ENCODE results near the gene LRSAM1. TPM values are rescaled to one million over a fixed set of nuclear protein-coding genes. Genes with fewer than 3 reads are reported as not detected.
A peak's percentile ranks its signal among the peaks of the same experiment; 100 is the strongest.

The LRSAM1 gene
- total and polyA plus RNA-seq, 2 donors = 12.6 to 21.2 TPM

DNA sequence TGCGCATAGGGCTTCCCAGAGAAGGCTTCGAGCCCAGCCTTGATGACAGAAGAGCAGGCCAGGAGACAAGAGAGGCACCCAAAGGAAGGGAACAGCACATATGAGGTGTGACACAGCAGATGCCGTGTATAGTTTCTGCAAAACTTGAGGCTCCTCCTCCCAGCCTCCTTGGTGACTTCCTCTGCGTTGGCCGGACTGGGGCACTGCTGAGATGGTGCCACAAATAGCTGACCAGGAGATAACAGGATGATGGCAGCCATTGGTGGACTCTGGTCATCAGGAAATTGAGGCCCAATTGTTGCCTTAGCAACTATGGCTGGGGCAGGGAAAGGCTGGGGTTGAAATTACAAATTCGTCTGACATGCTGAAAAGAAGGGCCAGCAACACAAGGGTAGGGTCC is 32.0 kb upstream of the LRSAM1 start:
- 74% methylated on average over 6 of the region's 6 CpGs for WGBS
- no peak overlapping the region for H3K4me3 ChIP-seq (ENCODE audit: low read depth, low read length)

DNA sequence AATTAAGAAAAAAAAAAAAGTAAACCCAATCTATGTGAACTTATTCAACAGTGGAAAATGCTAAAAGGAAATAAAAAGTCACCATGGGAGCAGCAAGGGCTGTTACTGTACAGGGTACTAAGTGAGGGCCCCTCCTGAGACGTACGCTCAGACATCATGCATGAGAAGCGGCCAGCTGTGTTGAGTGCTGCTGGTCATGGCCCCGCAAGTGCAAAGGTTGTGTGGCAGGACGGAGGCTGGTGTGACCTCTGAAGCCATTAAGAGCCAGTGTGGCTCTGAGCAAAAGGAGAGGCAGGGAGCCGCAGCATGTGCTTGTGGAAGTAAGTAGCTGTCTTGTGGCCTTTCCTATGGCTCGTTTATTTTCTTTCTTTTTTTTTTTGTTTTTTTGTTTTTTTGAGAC is 30.3 kb upstream of the LRSAM1 start:
- H3K4me1 ChIP-seq (ENCODE audit: insufficient read depth) = no peaks in the 10 kb centered on the region
- no peaks in the 10 kb centered on the region for H3K36me3 ChIP-seq (ENCODE audit: insufficient read depth)
- H3K27ac ChIP-seq (ENCODE audit: low read depth) = no peak overlapping the region
- WGBS = 89% methylated on average over 7 of the region's 7 CpGs
- H3K4me3 ChIP-seq (ENCODE audit: low read depth, low read length) = no peak overlapping the region
- no peak for DNase-seq (ENCODE audit: extremely low spot score)

More for the DNA sequence above, 32.0 kb upstream of the LRSAM1 start:
- Histone ChIP-seq H3K4me1 (ENCODE audit: insufficient read depth) (no peaks in the 10 kb centered on the region), H3K27ac (ENCODE audit: low read depth) (no peak overlapping the region), H3K36me3 (ENCODE audit: insufficient read depth) (no peaks in the 10 kb centered on the region)
- DNase-seq (ENCODE audit: extremely low spot score) = no peak

DNA sequence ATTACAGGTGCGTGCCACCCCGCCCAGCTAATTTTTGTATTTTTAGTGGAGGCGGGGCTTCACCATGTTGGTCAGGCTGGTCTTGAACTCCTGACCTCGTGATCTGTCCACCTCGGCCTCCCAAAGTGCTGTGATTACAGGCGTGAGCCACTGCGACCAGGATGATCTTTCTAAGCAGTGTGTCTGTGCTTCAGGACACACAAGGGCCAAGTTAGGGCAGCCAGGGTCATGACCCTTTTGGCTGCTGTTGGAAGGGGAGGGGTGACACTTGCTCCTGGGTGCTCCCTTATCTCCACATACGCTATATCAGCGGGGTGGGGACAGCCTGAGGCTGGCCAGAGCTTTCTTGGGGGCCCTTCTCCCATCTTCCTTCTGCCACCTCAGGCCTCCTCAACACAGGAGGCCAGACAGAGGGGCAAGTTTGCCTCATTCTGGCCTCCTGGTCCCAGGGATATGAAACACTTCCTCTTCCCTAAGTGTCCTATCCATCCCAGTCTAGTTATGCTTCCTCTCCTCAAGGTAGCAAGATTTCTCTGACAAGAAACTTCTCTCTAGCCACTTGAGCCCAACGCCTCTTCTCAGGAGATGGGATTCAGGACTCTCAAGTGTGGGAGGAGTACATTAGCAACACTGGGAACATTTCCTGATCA is 29.1 kb upstream of the LRSAM1 start:
- no peak for DNase-seq (ENCODE audit: extremely low spot score)
- H3K4me1 ChIP-seq (ENCODE audit: insufficient read depth) = no peaks in the 10 kb centered on the region
- 80% methylated on average over 10 of the region's 10 CpGs for WGBS
- no peaks in the 10 kb centered on the region for H3K36me3 ChIP-seq (ENCODE audit: insufficient read depth)
- no peak overlapping the region for H3K4me3 ChIP-seq (ENCODE audit: low read depth, low read length)
- H3K27ac ChIP-seq (ENCODE audit: low read depth) = no peak overlapping the region

DNA sequence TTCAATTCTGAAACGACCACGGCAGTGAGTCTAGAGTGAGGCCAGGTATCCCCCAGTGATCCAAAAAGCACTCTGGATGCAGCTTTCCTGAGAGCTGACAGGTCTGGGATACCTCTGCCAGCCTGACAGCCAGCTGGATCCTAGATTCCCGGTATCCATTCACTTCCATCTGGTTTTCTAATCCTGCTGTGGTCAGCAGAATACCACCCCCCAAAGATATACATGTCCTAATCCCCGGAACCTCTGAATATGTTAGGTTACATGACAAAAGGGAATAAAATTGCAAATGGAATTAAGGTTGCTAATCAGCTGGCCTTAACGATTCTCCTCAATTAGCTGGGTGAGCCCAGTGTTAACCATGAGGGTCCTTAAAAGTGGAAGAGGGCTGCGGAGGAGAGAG is 28.5 kb upstream of the LRSAM1 start:
- Histone ChIP-seq H3K36me3 (ENCODE audit: insufficient read depth) (no peaks in the 10 kb centered on the region), H3K4me1 (ENCODE audit: insufficient read depth) (no peaks in the 10 kb centered on the region), H3K4me3 (ENCODE audit: low read depth, low read length) (peak overlapping the region; percentile 81), H3K27ac (ENCODE audit: low read depth) (peak overlapping the region; percentile 77)
- 25% methylated on average over 6 of the region's 6 CpGs for WGBS
- DNase-seq (ENCODE audit: extremely low spot score) = no peak

DNA sequence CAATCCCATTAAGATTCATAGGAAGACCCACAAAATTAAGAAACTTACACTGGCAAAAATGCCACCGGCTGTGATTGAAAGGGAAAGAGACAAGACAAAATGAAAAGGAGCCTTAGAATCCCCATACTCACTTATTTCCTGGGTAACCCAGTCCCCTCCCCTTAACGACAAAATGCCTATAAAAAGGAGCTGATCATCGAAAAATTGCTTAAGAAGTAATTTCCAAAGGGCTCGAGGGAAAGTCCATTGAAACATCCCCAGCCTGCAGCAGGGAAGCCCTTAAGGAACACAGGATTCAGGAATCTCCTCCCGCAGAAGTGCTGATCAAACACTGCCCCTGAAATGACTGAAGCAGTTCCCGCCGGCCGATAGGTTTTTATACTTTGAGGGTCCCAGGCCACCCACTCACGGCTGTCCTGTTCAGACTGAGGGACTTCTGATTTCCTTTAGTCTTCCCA is 27.8 kb upstream of the LRSAM1 start:
- Histone ChIP-seq H3K4me3 (ENCODE audit: low read depth, low read length) (peak overlapping the region; percentile 81), H3K36me3 (ENCODE audit: insufficient read depth) (no peaks in the 10 kb centered on the region), H3K4me1 (ENCODE audit: insufficient read depth) (no peaks in the 10 kb centered on the region), H3K27ac (ENCODE audit: low read depth) (peak overlapping the region; percentile 77)
- no peak for DNase-seq (ENCODE audit: extremely low spot score)
- WGBS = under 1% methylated on average over 9 of the region's 9 CpGs

DNA sequence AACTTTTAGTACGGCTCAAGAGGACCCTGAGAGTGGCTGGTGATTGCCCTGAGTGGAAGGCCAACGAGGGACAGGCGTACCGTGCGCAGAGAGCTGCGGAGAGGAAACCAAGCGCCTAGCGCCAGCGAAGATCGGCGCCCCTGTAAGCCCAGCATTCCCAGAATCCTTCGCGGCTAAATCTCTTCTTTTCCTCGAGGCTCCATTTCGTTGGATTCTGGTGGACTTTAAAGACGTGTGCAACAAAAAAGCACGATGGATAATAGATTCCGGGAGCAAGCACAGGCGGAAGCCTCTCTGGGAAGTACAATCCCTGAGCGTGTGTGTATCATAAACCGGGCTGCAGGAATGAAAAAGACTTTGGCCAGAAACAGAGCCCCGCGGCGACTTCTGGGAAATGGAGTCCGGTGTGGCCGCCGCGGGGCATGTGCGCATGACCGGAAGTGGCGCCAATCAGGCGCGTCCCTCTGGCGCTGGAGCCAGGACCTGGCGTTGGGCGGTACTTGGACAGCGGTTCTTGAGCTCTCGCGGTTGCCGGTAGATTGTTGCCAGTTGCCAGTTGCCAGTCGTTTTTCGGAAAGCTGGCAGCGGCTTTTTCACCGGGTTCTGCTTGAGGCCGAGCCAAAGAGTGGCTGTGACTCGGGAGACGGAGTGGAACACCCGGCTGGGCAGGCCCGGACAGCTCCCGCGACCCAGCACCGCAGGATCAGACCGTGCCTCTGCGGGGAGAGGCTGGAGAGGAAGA is 27.2 kb upstream of the LRSAM1 start, which contains the start of gene ZNF79:
TSS of gene ZNF79 (plus strand) at position 449 of the 742 bp plus-strand sequence. CDS start 406 bp downstream, outside the sequence.
- H3K4me1 ChIP-seq (ENCODE audit: insufficient read depth) = no peaks in the 10 kb centered on the region
- H3K4me3 ChIP-seq (ENCODE audit: low read depth, low read length) = peak within 1 kb of the TSS; percentile 81
- WGBS = under 1% methylated on average over 54 of the region's 54 CpGs
- DNase-seq (ENCODE audit: extremely low spot score) = peak; percentile 83
- peak within 1 kb of the TSS; percentile 77 for H3K27ac ChIP-seq (ENCODE audit: low read depth)
- H3K36me3 ChIP-seq (ENCODE audit: insufficient read depth) = no peaks in the 10 kb centered on the region

DNA sequence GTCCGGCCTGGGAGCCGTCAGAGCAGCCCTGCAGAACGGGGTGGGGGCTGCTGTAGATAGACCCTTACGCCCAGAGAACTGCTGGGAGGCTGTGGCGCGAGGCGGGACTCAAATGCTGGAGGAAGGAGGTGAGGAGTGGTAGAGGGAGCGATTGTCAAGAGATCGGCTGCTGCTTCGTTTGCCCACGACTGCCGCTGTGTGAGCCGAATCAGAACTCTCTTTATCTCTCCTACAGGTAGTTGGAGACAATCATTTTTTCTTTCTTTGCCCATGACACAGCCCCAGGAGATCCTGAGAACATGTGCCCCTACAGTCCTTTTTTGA is 26.7 kb upstream of the LRSAM1 start:
- no peak for DNase-seq (ENCODE audit: extremely low spot score)
- under 1% methylated on average over 13 of the region's 13 CpGs for WGBS
- Histone ChIP-seq H3K36me3 (ENCODE audit: insufficient read depth) (no peaks in the 10 kb centered on the region), H3K27ac (ENCODE audit: low read depth) (peak overlapping the region; percentile 77), H3K4me1 (ENCODE audit: insufficient read depth) (no peaks in the 10 kb centered on the region), H3K4me3 (ENCODE audit: low read depth, low read length) (peak overlapping the region; percentile 81)

DNA sequence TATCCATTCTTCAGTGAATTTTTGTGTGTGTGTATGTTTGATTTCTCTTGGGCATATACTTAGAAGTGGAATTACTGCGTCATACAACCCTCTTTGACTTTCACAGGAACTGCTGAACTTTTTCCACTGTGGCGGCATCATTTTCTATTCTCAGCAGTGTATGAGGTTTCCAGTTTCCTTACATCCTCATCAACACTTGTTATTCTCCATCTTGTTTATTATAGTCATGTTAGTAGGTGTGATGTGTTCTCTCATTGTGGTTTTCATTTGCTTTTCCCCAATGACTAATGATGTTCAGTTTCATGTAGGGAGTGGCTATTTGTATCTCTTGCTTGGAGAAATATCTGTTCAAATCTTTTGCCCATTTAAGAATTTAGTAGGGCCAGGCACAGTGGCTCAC is 24.6 kb upstream of the LRSAM1 start:
- Histone ChIP-seq H3K4me1 (ENCODE audit: insufficient read depth) (no peaks in the 10 kb centered on the region), H3K4me3 (ENCODE audit: low read depth, low read length) (no peak overlapping the region), H3K36me3 (ENCODE audit: insufficient read depth) (peaks cover 3% of the 10 kb centered on the region), H3K27ac (ENCODE audit: low read depth) (no peak overlapping the region)
- 88% methylated on average over 2 of the region's 2 CpGs for WGBS
- no peak for DNase-seq (ENCODE audit: extremely low spot score)

DNA sequence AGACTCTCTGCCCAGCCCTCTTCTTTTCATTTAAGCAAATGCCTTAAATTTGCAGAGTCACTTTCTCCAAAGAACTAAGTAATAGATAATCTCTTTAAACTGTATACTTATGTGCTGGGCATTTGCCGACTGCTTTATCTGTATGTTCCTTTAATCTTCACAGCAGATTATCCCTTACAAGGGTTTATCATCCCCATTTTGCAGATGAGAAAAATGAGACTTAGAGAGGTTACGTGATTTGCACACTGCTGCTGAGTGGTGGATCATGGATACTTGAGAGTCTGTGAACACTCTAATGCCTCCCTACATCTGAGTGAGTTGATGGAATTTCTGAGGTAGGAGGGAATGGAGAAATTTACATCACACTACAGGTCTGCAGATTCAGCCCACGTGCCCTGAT is 23.0 kb upstream of the LRSAM1 start:
- no peak overlapping the region for H3K4me3 ChIP-seq (ENCODE audit: low read depth, low read length)
- 87% methylated on average over 3 of the region's 3 CpGs for WGBS
- DNase-seq (ENCODE audit: extremely low spot score) = no peak
- H3K27ac ChIP-seq (ENCODE audit: low read depth) = no peak overlapping the region
- peaks cover 3% of the 10 kb centered on the region for H3K36me3 ChIP-seq (ENCODE audit: insufficient read depth)
- H3K4me1 ChIP-seq (ENCODE audit: insufficient read depth) = no peaks in the 10 kb centered on the region

DNA sequence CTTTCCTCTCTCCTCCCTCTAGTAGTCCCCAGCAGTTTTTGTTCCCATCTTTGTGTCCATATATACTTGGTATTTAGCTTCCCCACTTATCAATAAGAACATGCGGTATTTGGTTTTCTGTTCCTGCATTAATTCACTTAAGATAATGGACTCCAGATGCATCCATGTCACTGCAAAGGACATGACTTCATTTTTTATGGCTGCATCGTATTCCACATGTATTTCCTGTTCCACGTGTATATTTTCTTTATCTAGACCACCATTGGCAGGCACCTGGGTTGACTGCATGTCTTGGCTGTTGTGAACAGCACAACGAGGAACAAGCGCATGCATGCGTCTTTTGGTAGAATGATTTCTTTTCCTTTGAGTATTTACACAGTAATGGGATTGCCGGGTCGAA is 20.9 kb upstream of the LRSAM1 start:
- Histone ChIP-seq H3K36me3 (ENCODE audit: insufficient read depth) (peaks cover 3% of the 10 kb centered on the region), H3K4me3 (ENCODE audit: low read depth, low read length) (no peak overlapping the region)

DNA sequence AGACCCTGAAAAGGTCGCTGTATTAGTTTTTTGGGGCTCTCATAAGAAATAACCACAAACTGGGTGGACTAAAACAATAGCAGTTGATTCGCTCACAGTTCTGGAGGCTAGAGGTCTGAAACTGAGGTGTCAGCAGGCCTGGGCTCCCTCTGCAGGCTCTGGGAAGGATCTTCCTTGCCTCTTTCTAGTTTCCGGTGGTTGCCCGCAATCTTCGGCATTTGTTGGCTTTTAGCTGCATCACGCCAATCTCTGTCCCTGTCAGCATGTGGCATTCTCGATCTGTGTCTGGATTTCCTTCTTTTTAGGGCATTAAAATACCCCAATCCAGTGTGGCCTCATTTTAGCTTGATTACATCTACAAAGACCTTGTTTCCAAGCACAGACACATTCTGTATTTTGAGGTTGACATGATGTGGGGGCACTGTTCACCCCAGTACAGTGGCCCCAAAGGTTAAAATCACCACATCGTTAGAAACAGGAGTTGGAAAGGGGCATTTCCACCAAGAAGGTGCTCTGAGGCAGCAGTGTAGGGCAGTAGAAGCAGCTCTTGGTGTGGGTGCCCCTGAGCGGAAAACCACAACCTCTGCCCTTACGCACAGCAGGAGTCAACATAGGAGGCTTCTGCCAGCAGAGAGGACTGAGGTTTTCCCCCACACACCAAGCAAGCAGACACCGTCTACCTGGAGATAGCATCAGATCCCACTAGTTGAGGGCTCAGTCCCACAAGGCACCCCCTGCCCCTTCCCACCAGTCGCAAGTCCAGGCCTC is 13.6 kb upstream of the LRSAM1 start:
- DNase-seq (ENCODE audit: extremely low spot score) = no peak
- H3K4me3 ChIP-seq (ENCODE audit: low read depth, low read length) = no peak overlapping the region
- peaks cover 3% of the 10 kb centered on the region for H3K36me3 ChIP-seq (ENCODE audit: insufficient read depth)
- no peak overlapping the region for H3K27ac ChIP-seq (ENCODE audit: low read depth)
- no peaks in the 10 kb centered on the region for H3K4me1 ChIP-seq (ENCODE audit: insufficient read depth)
- WGBS = 84% methylated on average over 12 of the region's 12 CpGs

More for the DNA sequence above, 20.9 kb upstream of the LRSAM1 start:
- no peaks in the 10 kb centered on the region for H3K4me1 ChIP-seq (ENCODE audit: insufficient read depth)
- DNase-seq (ENCODE audit: extremely low spot score) = no peak
- 96% methylated on average over 8 of the region's 8 CpGs for WGBS
- no peak overlapping the region for H3K27ac ChIP-seq (ENCODE audit: low read depth)

DNA sequence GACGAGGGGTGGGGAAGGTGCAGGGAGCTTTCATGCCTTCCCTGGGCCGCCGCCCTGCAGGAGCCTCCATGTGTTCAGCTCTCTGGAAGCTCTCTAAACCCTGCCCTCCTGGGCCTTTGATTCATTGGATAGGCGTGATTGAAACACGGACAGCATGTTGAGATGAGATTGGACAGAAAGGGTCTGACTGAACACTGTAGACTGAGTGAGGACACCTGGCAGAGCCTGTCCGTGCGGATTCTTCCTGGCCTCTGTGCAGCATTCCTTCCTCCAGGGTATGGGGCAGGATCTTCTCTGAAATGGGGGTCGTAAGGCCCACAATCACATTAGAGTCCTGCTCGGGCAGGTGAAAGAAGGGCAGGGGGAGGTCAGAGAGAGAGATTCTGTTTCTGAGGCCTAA is 12.9 kb upstream of the LRSAM1 start:
- H3K27ac ChIP-seq (ENCODE audit: low read depth) = no peak overlapping the region
- no peak for DNase-seq (ENCODE audit: extremely low spot score)
- H3K36me3 ChIP-seq (ENCODE audit: insufficient read depth) = peaks cover 3% of the 10 kb centered on the region

DNA sequence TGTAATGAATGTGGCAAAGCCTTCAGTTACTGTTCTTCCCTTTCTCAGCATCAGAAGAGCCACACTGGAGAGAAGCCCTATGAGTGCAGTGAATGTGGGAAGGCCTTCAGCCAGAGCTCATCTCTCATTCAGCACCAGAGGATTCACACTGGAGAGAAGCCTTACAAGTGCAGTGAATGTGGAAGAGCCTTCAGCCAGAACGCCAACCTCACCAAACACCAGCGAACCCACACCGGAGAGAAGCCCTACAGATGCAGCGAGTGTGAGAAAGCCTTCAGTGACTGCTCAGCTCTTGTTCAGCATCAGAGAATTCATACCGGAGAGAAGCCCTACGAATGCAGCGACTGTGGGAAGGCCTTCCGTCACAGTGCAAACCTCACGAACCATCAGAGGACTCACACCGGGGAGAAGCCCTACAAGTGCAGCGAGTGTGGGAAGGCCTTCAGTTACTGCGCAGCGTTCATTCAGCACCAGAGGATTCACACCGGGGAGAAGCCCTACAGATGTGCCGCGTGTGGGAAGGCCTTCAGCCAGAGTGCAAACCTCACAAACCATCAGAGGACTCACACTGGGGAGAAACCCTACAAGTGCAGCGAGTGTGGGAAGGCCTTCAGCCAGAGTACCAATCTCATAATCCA is 6.9 kb upstream of the LRSAM1 start:
- H3K27ac ChIP-seq (ENCODE audit: low read depth) = no peak overlapping the region
- H3K36me3 ChIP-seq (ENCODE audit: insufficient read depth) = no peaks in the 10 kb centered on the region
- WGBS = 87% methylated on average over 17 of the region's 17 CpGs
- no peak overlapping the region for H3K4me3 ChIP-seq (ENCODE audit: low read depth, low read length)
- no peaks in the 10 kb centered on the region for H3K4me1 ChIP-seq (ENCODE audit: insufficient read depth)
- no peak for DNase-seq (ENCODE audit: extremely low spot score)

More for the DNA sequence above, 12.9 kb upstream of the LRSAM1 start:
- Histone ChIP-seq H3K4me3 (ENCODE audit: low read depth, low read length) (no peak overlapping the region), H3K4me1 (ENCODE audit: insufficient read depth) (no peaks in the 10 kb centered on the region)
- 93% methylated on average over 9 of the region's 9 CpGs for WGBS

Data from urinary bladder (tissue), 4 donors.